ENCODE data around the gene COL4A2. TPM values are rescaled to one million over a fixed set of nuclear protein-coding genes. Genes with fewer than 3 reads are reported as not detected.
"Not testable (repeated sequence)": the region's sequence is repeated elsewhere in the genome, so short reads cannot be mapped to it uniquely, and the experiment has no call there.

The COL4A2 gene
- total and polyA plus RNA-seq, 8 donors, result 18.4 to 130 (median 43.8) TPM

DNA sequence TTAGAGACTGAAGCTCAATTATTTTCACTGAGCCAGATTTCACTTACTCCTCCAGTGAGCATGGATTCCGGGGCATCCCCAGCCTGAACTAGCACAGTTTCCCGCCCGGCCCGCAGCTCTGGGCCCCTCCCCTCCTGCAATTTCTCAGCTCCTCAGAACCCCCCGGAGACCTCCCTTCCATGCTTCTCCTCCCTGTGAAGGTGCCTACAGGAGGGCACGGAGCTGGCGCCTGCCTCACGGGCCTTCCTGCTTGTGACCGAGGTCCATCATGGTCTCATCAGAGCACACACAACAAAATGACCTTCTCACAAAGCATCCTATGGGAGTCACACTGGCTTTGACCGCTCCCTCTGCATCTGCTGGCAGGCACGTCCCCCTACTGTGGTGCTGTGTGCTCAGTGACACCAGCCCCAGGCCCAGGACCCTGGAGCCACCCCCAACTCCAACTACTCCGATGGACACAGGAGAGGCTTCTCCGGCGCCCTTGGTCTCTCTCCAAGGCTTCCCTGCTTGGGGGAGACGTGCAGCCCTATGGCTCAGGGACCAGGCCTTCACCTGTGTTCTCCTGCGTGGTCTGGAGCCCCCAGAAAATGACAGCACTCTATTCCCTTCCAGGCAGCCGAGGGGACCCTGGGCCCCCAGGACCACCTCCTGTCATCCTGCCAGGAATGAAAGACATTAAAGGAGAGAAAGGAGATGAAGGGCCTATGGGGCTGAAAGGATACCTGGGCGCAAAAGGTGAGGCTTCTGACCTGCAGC is 177.4 kb downstream of the COL4A2 start:
- TF ChIP-seq, protein P1, sequence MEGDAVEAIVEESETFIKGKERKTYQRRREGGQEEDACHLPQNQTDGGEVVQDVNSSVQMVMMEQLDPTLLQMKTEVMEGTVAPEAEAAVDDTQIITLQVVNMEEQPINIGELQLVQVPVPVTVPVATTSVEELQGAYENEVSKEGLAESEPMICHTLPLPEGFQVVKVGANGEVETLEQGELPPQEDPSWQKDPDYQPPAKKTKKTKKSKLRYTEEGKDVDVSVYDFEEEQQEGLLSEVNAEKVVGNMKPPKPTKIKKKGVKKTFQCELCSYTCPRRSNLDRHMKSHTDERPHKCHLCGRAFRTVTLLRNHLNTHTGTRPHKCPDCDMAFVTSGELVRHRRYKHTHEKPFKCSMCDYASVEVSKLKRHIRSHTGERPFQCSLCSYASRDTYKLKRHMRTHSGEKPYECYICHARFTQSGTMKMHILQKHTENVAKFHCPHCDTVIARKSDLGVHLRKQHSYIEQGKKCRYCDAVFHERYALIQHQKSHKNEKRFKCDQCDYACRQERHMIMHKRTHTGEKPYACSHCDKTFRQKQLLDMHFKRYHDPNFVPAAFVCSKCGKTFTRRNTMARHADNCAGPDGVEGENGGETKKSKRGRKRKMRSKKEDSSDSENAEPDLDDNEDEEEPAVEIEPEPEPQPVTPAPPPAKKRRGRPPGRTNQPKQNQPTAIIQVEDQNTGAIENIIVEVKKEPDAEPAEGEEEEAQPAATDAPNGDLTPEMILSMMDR (IDR thresholded peaks at IDR 0.05), result no peak
- intact Hi-C loops (cut with DNase I), result no loop called here
- no peaks in the 10 kb centered on the region for H3K4me1 ChIP-seq
- FAIRE-seq (no peak), ATAC-seq (no peak), DNase-seq (no peak)
- H3K27ac ChIP-seq, result no peak overlapping the region
- no peaks in the 10 kb centered on the region for H3K36me3 ChIP-seq
- WGBS, 2 donors, result 86 to 90% methylated on average over 18 of the region's 18 CpGs
- no peaks in the 10 kb centered on the region for H3K9me3 ChIP-seq
- no peak overlapping the region for H3K4me3 ChIP-seq
- H3K27me3 ChIP-seq, result no peaks in the 10 kb centered on the region

DNA sequence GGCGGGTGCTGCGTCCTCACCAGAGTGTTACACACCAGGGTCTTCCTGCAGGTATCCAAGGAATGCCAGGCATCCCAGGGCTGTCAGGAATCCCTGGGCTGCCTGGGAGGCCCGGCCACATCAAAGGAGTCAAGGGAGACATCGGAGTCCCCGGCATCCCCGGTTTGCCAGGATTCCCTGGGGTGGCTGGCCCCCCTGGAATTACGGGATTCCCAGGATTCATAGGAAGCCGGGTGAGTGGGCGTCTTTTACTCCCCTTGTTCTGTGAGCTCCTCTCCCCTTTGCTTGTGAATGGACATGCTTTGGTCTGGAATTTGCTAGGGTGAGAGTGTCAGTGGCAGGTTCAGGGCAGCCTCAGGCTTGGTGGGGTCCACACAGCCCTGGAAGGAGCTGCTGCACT is 178.5 kb downstream of the COL4A2 start:
- FAIRE-seq (no peak), ATAC-seq (no peak), DNase-seq (no peak)
- H3K36me3 ChIP-seq, result no peaks in the 10 kb centered on the region
- H3K27me3 ChIP-seq, result no peaks in the 10 kb centered on the region
- intact Hi-C loops (cut with DNase I), result no loop called here
- no peak overlapping the region for H3K4me3 ChIP-seq
- H3K9me3 ChIP-seq, result no peaks in the 10 kb centered on the region
- H3K4me1 ChIP-seq, result no peaks in the 10 kb centered on the region
- WGBS, 2 donors, result 71 to 73% methylated on average over 9 of the region's 9 CpGs
- no peak overlapping the region for H3K27ac ChIP-seq
- TF ChIP-seq, protein P1 (IDR thresholded peaks at IDR 0.05), result no peak

DNA sequence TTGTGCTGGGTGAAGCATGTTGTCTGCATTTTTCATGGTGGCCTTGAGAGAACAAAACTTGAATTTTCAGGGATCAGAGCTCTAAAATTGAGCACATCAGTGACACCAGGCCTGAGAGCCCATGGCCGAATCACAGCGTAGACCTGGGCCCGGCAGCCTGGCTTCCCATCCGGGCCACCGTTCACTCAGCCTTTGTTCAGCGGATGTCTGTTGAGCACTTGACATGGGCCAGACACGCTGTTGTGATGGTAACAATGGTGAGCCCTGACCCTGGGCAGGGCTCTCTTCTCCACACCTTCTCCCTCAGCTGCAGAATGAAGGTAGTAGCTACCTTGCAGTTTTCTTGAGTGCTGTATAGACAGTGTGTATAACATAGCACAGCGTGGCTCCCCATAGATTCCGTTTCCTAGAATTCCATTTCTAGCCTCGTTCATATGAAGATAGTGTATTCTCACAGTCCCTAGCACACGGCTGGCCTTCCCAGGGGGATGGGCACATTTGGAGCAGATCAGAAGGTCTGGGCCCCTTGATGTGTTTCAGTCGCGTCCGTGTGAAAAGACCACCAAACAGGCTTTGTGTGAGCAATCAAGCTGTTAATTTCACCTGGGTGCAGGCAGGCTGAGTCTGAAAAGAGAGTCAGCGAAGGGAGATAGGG is 179.1 kb downstream of the COL4A2 start:
- H3K27ac ChIP-seq, result no peak overlapping the region
- H3K36me3 ChIP-seq, result no peaks in the 10 kb centered on the region
- TF ChIP-seq, protein P1 (IDR thresholded peaks at IDR 0.05), result no peak
- no peak overlapping the region for H3K4me3 ChIP-seq
- DNase-seq, result no peak
- no peaks in the 10 kb centered on the region for H3K27me3 ChIP-seq
- intact Hi-C loops (cut with DNase I), result no loop called here
- H3K9me3 ChIP-seq, result no peaks in the 10 kb centered on the region
- WGBS, 2 donors, result 91% methylated on average over 15 of the region's 15 CpGs
- no peak for ATAC-seq
- H3K4me1 ChIP-seq, result no peaks in the 10 kb centered on the region
- no peak for FAIRE-seq

DNA sequence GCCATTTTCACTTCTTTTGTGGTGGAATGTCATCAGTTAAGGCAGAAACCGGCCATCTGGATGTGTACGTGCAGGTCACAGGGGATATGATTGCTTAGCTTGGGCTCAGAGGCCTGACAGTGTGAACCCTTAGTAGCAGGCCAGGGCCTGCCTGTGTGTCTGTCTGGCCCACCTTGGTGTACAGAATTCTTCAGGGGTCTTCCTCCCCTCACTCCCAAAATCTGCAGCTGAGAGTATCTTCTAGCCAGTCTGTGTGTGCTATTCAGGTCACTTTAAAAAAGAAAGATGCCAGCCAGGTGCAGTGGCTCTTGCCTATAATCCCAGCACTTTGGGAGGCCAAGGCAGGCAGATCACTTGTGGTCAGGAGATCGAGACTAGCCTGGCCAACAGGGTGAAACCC is 179.8 kb downstream of the COL4A2 start:
- H3K36me3 ChIP-seq; DNase-seq; H3K9me3 ChIP-seq; H3K27ac ChIP-seq; H3K4me3 ChIP-seq; H3K4me1 ChIP-seq; ATAC-seq; H3K27me3 ChIP-seq; intact Hi-C loops (cut with DNase I); FAIRE-seq: not testable (repeated sequence)
- WGBS, 2 donors, result 89 to 92% methylated on average over 3 of the region's 3 CpGs

DNA sequence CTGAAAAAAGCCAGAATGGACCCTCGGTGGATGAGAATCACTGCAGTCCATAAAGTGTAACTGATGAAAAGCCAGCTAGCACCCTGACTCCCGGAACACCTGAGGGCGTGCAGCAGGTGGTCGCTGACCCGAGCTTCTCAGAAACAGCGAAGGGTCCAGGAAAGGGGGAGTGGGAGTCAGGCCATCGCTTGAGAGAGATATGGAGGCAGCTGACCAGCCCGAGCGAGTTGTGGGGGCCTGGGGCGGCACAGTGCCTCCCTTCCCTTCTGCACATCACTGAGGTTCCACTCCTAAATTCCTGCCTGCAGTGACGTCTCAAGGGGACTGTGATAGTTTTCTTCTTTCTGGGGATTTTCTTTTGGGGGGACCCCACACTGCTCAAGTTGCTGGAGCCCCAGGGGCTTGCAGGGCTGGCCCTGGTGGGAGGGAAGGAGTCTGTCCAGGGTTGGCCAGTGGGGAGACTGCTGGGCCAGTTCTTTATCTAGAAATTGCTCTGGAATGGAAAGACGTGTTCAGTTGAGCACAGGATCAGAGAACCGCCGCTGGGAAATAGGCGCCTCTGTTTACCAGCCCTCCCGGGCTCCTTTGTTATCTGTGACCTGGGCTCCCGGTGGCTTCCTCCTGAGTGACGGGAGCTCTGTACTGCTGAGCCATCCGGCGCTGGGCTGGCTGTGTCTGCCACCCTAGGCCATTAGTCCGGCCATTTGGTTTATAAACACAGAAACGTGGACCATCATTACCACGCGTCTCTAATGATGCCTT is 183.1 kb downstream of the COL4A2 start:
- ATAC-seq (no peak), FAIRE-seq (no peak), DNase-seq (no peak)
- no peaks in the 10 kb centered on the region for H3K4me1 ChIP-seq
- H3K9me3 ChIP-seq, result no peaks in the 10 kb centered on the region
- H3K36me3 ChIP-seq, result peaks cover 0 to 4% (median 0%) of the 10 kb centered on the region in 3 donors
- intact Hi-C loops (cut with DNase I), result no loop called here
- no peak overlapping the region for H3K4me3 ChIP-seq
- TF ChIP-seq, protein P1 (IDR thresholded peaks at IDR 0.05), result no peak
- no peaks in the 10 kb centered on the region for H3K27me3 ChIP-seq
- WGBS, 2 donors, result 73 to 74% methylated on average over 24 of the region's 24 CpGs
- no peak overlapping the region for H3K27ac ChIP-seq

Data from pancreas (tissue), 10 donors.